ENCODE results near the gene TTC32. TPM values are rescaled to one million over a fixed set of nuclear protein-coding genes. Genes with fewer than 3 reads are reported as not detected.
"Not testable (repeated sequence)": the region's sequence is repeated elsewhere in the genome, so short reads cannot be mapped to it uniquely, and the experiment has no call there.

Gene TTC32
- total RNA-seq, 1 donor from 2014 or later: 2.7 TPM

GRCh38 chr2:19881908-19882265 is 19.9 kb downstream of the TTC32 start:
- DNase-seq (ENCODE audit: missing footprints) (no peak), ATAC-seq (no peak)
- intact Hi-C loops (cut with DNase I): no loop called here

- DNase-seq (ENCODE audit: missing footprints) (no peak), ATAC-seq (no peak)
- intact Hi-C loops (cut with DNase I): no loop called here
Observed at GRCh38 chr2:19881221-19881907, 20.4 kb downstream of the TTC32 start.

GRCh38 chr2:19880191-19880590 is 21.6 kb downstream of the TTC32 start:
- intact Hi-C loops (cut with DNase I); ATAC-seq; DNase-seq (ENCODE audit: missing footprints): not testable (repeated sequence)

GRCh38 chr2:19879120-19879519 is 22.7 kb downstream of the TTC32 start:
- DNase-seq (ENCODE audit: missing footprints) (no peak), ATAC-seq (no peak)
- intact Hi-C loops (cut with DNase I): no loop called here

- peak; percentile 13 for ATAC-seq
- intact Hi-C loops (cut with DNase I): no loop called here
- DNase-seq (ENCODE audit: missing footprints): no peak
Observed at GRCh38 chr2:19878268-19879046, 23.3 kb downstream of the TTC32 start.

- ATAC-seq: no peak
- intact Hi-C loops (cut with DNase I): no loop called here
Observed at GRCh38 chr2:19876751-19877150, 25.0 kb downstream of the TTC32 start.

GRCh38 chr2:19875280-19875679 is 26.5 kb downstream of the TTC32 start:
- ATAC-seq: no peak
- intact Hi-C loops (cut with DNase I): no loop called here
- DNase-seq (ENCODE audit: missing footprints): no peak

More at GRCh38 chr2:19876751-19877150, 25.0 kb downstream of the TTC32 start:
- DNase-seq (ENCODE audit: missing footprints): no peak

GRCh38 chr2:19874726-19875125 is 27.1 kb downstream of the TTC32 start:
- DNase-seq (ENCODE audit: missing footprints): no peak
- intact Hi-C loops (cut with DNase I): no loop called here
- no peak for ATAC-seq

GRCh38 chr2:19873014-19873413 is 28.8 kb downstream of the TTC32 start:
- no peak for DNase-seq (ENCODE audit: missing footprints)
- intact Hi-C loops (cut with DNase I): no loop called here
- no peak for ATAC-seq

- no peak for DNase-seq (ENCODE audit: missing footprints)
- no peak for ATAC-seq
- intact Hi-C loops (cut with DNase I): no loop called here
Observed at GRCh38 chr2:19872302-19872701, 29.5 kb downstream of the TTC32 start.

GRCh38 chr2:19871836-19872235 is 29.9 kb downstream of the TTC32 start:
- DNase-seq (ENCODE audit: missing footprints) (no peak), ATAC-seq (no peak)
- intact Hi-C loops (cut with DNase I): no loop called here

GRCh38 chr2:19870792-19871191 is 31.0 kb downstream of the TTC32 start:
- intact Hi-C loops (cut with DNase I): no loop called here
- DNase-seq (ENCODE audit: missing footprints) (no peak), ATAC-seq (no peak)

GRCh38 chr2:19868701-19869580 is 32.8 kb downstream of the TTC32 start:
- intact Hi-C loops (cut with DNase I): no loop called here
- DNase-seq (ENCODE audit: missing footprints) (peak; percentile 85), ATAC-seq (peak; percentile 85)

GRCh38 chr2:19868224-19868623 is 33.6 kb downstream of the TTC32 start:
- ATAC-seq (no peak), DNase-seq (ENCODE audit: missing footprints) (no peak)
- intact Hi-C loops (cut with DNase I): no loop called here

- ATAC-seq (no peak), DNase-seq (ENCODE audit: missing footprints) (no peak)
- intact Hi-C loops (cut with DNase I): no loop called here
Observed at GRCh38 chr2:19866771-19867170, 35.0 kb downstream of the TTC32 start.

- intact Hi-C loops (cut with DNase I): no loop called here
- DNase-seq (ENCODE audit: missing footprints): no peak
Observed at GRCh38 chr2:19865151-19865550, 36.6 kb downstream of the TTC32 start.

GRCh38 chr2:19864381-19864780 is 37.4 kb downstream of the TTC32 start:
- intact Hi-C loops (cut with DNase I): loop anchor here (5.0 kb wide), 4 partner anchors 62 to 1477 kb away; no protein-coding TSS in a partner anchor
- ATAC-seq: no peak
- DNase-seq (ENCODE audit: missing footprints): no peak

More at GRCh38 chr2:19865151-19865550, 36.6 kb downstream of the TTC32 start:
- ATAC-seq: no peak

GRCh38 chr2:19863303-19864041 is 38.3 kb downstream of the TTC32 start:
- peak; percentile 85 for ATAC-seq
- intact Hi-C loops (cut with DNase I): loop anchor here (2.0 to 5.0 kb wide), 6 partner anchors 61 to 1476 kb away; no protein-coding TSS in a partner anchor

More at GRCh38 chr2:19863303-19864041, 38.3 kb downstream of the TTC32 start:
- DNase-seq (ENCODE audit: missing footprints): peak; percentile 92

All from Right ventricle myocardium inferior (tissue), 1 donor.